Hepatocyte (in vitro differentiated cells): ENCODE data around the gene CP. TPM values are rescaled to one million over a fixed set of nuclear protein-coding genes. Genes with fewer than 3 reads are reported as not detected.

Experiments
- DNase-seq: peaks from one replicate; pipeline ENCODE4 v3.0.0-alpha.2; 2016; ENCODE audit warnings: low spot score
- H2AFZ ChIP-seq: fragments of 200-600 bp; sonication (generic); 2 replicates; pipeline ENCODE4 v1.6.0; 2016; ENCODE audit warnings: antibody characterized with exemption, mild to moderate bottlenecking
- H3K27ac ChIP-seq: fragments of 200-600 bp; sonication (generic); 2 replicates; pipeline ENCODE4 v1.5.1; 2016; ENCODE audit warnings: mild to moderate bottlenecking
- H3K27me3 ChIP-seq: fragments of 200-600 bp; sonication (generic); 2 replicates; pipeline ENCODE4 v1.6.1; 2016
- H3K36me3 ChIP-seq: fragments of 200-600 bp; sonication (generic); replicated peaks from 2 replicates; pipeline ENCODE4 v1.5.1; 2016; ENCODE audit warnings: low read depth; ENCODE audit not compliant: insufficient read depth
- H3K4me1 ChIP-seq: fragments of 200-600 bp; sonication (generic); 2 replicates; pipeline ENCODE4 v1.5.1; 2016; ENCODE audit warnings: mild to moderate bottlenecking, moderate library complexity; ENCODE audit not compliant: insufficient read depth
- H3K4me2 ChIP-seq: fragments of 200-600 bp; sonication (generic); 2 replicates; pipeline ENCODE4 v1.6.0; 2016
- H3K4me3 ChIP-seq: fragments of 200-600 bp; sonication (generic); 2 replicates; pipeline ENCODE4 v1.5.1; 2016; ENCODE audit warnings: mild to moderate bottlenecking
- H3K79me2 ChIP-seq: fragments of 200-600 bp; sonication (generic); 2 replicates; pipeline ENCODE4 v1.6.0; 2017; ENCODE audit warnings: mild to moderate bottlenecking
- H3K9me2 ChIP-seq: fragments of 200-600 bp; sonication (generic); replicated peaks from 2 replicates; pipeline ENCODE4 v1.6.0; 2017; ENCODE audit warnings: mild to moderate bottlenecking; ENCODE audit not compliant: insufficient read depth
- H3K9me3 ChIP-seq: fragments of 200-600 bp; sonication (generic); 2 replicates; pipeline ENCODE4 v1.5.1; 2016; ENCODE audit warnings: low read depth, mild to moderate bottlenecking
- H4K20me1 ChIP-seq: fragments of 200-600 bp; sonication (generic); 2 replicates; pipeline ENCODE4 v1.6.0; 2016; ENCODE audit warnings: mild to moderate bottlenecking; ENCODE audit not compliant: insufficient read depth, poor library complexity, severe bottlenecking
- CTCF ChIP-seq: fragments of 200-600 bp; sonication (generic); IDR thresholded peaks from 2 replicates; pipeline ENCODE4 v1.5.1; 2016; ENCODE audit warnings: antibody characterized with exemption, mild to moderate bottlenecking; ENCODE audit not compliant: poor library complexity
- EZH2 ChIP-seq: fragments of 200-600 bp; sonication (generic); IDR thresholded peaks from 2 replicates; pipeline ENCODE4 v1.6.1; 2016; ENCODE audit warnings: antibody characterized with exemption, mild to moderate bottlenecking, borderline replicate concordance
- EZH2phosphoT487 ChIP-seq: fragments of 200-600 bp; sonication (generic); IDR thresholded peaks from one replicate; pipeline ENCODE4 v1.6.1; 2018; ENCODE audit warnings: antibody characterized with exemption, mild to moderate bottlenecking, low read depth, moderate library complexity; ENCODE audit not compliant: unreplicated experiment, severe bottlenecking
- WGBS: methylation state at CpG from one replicate; pipeline ENCODE4 v1.1.6; 2016; ENCODE audit warnings: low lambda C conversion rate; ENCODE audit errors: missing lambda C conversion rate; 5-methylcytosine and 5-hydroxymethylcytosine counted together
- polyA plus RNA-seq: library from polyadenylated mRNA; unstranded; fragments of >200 nt; fragmentation: Nextera tagmentation; extraction: Ambion mirVana; gene quantifications from 2 replicates; pipeline ENCODE4 v1.2.1, GENCODE V29; 2016
- total RNA-seq: library from RNA; depleted of rRNA; stranded (reverse); fragments of >200 nt; gene quantifications from 2 replicates; pipeline ENCODE4 v1.2.3, GENCODE V29; 2014

Gene CP
- total and polyA plus RNA-seq, 2 experiments from 2014 or later = 6.5 to 26.4 TPM

GRCh38 chr3:149267565-149267964 lies 45.9 kb upstream of the CP start:
- Histone ChIP-seq H2AFZ (no peak overlapping the region), H3K79me2 (no peaks in the 10 kb centered on the region), H3K4me2 (no peak overlapping the region), H4K20me1 (no peaks in the 10 kb centered on the region), H3K36me3 (no peaks in the 10 kb centered on the region), H3K4me1 (no peaks in the 10 kb centered on the region), H3K27me3 (no peaks in the 10 kb centered on the region), H3K27ac (no peak overlapping the region), H3K9me3 (no peaks in the 10 kb centered on the region), H3K9me2 (no peaks in the 10 kb centered on the region), H3K4me3 (no peak overlapping the region)
- TF ChIP-seq EZH2phosphoT487 (no peak), EZH2 (no peak), CTCF (no peak)
- no peak for DNase-seq
- 95% methylated on average over 6 of the region's 6 CpGs for WGBS

- Histone ChIP-seq H3K79me2 (no peaks in the 10 kb centered on the region), H3K27me3 (no peaks in the 10 kb centered on the region), H2AFZ (no peak overlapping the region), H3K4me1 (no peaks in the 10 kb centered on the region), H4K20me1 (no peaks in the 10 kb centered on the region), H3K27ac (no peak overlapping the region), H3K9me3 (no peaks in the 10 kb centered on the region), H3K4me2 (no peak overlapping the region), H3K9me2 (no peaks in the 10 kb centered on the region), H3K4me3 (no peak overlapping the region), H3K36me3 (no peaks in the 10 kb centered on the region)
- no peak for DNase-seq
- no peak for TF ChIP-seq EZH2phosphoT487
- no peak for TF ChIP-seq EZH2
- no peak for TF ChIP-seq CTCF
Observed at GRCh38 chr3:149266736-149267135, 45.1 kb upstream of the CP start.

DNA sequence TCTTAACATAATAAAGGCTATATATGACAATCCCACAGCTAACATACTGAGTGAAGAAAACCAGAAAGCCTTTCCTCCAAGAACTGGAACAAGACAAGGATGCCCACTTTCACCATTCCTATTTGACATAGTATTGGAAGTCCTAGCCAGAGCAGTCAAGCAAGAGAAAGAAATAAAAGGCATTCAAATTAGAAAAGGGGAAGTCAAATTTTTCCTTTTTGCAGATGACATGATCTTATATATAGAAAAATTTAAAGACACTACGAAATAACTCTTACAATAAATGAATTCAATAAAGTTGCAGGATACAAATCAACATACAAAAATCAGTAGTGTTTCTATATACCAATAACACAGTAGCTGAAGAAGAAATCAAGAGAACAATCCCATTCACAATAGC lies 42.2 kb upstream of the CP start:
- H3K27me3 ChIP-seq = no peaks in the 10 kb centered on the region
- no peak overlapping the region for H2AFZ ChIP-seq
- H3K4me2 ChIP-seq = no peak overlapping the region
- no peak for DNase-seq
- H3K36me3 ChIP-seq = no peaks in the 10 kb centered on the region
- H3K9me2 ChIP-seq = no peaks in the 10 kb centered on the region
- H3K4me3 ChIP-seq = no peak overlapping the region
- H4K20me1 ChIP-seq = no peaks in the 10 kb centered on the region
- no peaks in the 10 kb centered on the region for H3K4me1 ChIP-seq
- no peak for TF ChIP-seq EZH2
- no peak for TF ChIP-seq CTCF
- no peak for TF ChIP-seq EZH2phosphoT487
- 91% methylated on average over 1 of the region's 1 CpG for WGBS
- H3K9me3 ChIP-seq = no peaks in the 10 kb centered on the region
- H3K27ac ChIP-seq = no peak overlapping the region
- no peaks in the 10 kb centered on the region for H3K79me2 ChIP-seq

GRCh38 chr3:149258714-149259113 lies 37.1 kb upstream of the CP start:
- Histone ChIP-seq H3K79me2 (no peaks in the 10 kb centered on the region), H3K36me3 (no peaks in the 10 kb centered on the region), H3K4me2 (no peak overlapping the region), H3K9me2 (no peaks in the 10 kb centered on the region), H3K27me3 (no peaks in the 10 kb centered on the region), H3K27ac (no peak overlapping the region), H3K4me3 (no peak overlapping the region), H3K4me1 (no peaks in the 10 kb centered on the region), H2AFZ (no peak overlapping the region), H4K20me1 (no peaks in the 10 kb centered on the region), H3K9me3 (no peaks in the 10 kb centered on the region)
- DNase-seq = no peak
- WGBS = 91% methylated on average over 4 of the region's 4 CpGs
- TF ChIP-seq EZH2phosphoT487 (no peak), CTCF (no peak), EZH2 (no peak)
